ENCODE measurements around the gene LYRM1. TPM values are rescaled to one million over a fixed set of nuclear protein-coding genes. Genes with fewer than 3 reads are reported as not detected.

LYRM1 gene
- total and polyA plus RNA-seq, 2 of the 8 experiments (the other 6 are each of a cell fraction or from before 2014, with no cell fraction given) = 11.6 to 13.4 TPM

DNA sequence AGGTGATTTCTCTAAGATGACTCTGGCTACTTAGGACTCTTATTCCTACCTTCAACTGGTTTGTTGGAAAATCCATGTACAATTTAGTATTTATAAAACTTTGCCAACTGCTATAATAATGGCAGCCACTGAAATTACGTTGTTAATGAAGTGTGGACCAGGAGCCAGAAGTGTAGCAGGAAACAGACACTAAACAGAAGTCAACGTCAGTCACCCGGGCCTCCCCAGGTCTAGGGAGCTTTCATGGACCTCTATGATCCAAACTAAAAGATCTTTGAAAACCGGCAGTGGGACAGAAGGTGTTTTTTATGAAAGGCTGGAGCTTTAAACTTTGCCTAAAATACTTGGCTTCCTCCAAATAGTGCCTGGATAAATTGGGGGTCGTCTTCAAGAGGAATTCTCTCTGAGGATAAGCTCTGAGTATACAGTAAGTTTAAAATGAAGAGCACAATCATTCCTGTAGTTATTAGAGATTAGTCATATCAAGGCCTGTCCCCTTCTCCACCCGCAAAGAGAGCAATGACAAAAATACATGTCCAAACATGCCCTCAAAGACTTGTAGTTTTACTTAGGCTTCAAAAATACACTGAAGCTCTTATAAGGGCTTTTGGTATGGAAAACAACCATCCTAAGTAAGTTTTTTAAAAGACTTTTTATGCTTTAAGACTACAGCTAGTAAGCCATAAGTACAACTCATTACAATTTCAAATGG lies 35.0 kb upstream of the LYRM1 start (continued):
- TF ChIP-seq, protein P1, sequence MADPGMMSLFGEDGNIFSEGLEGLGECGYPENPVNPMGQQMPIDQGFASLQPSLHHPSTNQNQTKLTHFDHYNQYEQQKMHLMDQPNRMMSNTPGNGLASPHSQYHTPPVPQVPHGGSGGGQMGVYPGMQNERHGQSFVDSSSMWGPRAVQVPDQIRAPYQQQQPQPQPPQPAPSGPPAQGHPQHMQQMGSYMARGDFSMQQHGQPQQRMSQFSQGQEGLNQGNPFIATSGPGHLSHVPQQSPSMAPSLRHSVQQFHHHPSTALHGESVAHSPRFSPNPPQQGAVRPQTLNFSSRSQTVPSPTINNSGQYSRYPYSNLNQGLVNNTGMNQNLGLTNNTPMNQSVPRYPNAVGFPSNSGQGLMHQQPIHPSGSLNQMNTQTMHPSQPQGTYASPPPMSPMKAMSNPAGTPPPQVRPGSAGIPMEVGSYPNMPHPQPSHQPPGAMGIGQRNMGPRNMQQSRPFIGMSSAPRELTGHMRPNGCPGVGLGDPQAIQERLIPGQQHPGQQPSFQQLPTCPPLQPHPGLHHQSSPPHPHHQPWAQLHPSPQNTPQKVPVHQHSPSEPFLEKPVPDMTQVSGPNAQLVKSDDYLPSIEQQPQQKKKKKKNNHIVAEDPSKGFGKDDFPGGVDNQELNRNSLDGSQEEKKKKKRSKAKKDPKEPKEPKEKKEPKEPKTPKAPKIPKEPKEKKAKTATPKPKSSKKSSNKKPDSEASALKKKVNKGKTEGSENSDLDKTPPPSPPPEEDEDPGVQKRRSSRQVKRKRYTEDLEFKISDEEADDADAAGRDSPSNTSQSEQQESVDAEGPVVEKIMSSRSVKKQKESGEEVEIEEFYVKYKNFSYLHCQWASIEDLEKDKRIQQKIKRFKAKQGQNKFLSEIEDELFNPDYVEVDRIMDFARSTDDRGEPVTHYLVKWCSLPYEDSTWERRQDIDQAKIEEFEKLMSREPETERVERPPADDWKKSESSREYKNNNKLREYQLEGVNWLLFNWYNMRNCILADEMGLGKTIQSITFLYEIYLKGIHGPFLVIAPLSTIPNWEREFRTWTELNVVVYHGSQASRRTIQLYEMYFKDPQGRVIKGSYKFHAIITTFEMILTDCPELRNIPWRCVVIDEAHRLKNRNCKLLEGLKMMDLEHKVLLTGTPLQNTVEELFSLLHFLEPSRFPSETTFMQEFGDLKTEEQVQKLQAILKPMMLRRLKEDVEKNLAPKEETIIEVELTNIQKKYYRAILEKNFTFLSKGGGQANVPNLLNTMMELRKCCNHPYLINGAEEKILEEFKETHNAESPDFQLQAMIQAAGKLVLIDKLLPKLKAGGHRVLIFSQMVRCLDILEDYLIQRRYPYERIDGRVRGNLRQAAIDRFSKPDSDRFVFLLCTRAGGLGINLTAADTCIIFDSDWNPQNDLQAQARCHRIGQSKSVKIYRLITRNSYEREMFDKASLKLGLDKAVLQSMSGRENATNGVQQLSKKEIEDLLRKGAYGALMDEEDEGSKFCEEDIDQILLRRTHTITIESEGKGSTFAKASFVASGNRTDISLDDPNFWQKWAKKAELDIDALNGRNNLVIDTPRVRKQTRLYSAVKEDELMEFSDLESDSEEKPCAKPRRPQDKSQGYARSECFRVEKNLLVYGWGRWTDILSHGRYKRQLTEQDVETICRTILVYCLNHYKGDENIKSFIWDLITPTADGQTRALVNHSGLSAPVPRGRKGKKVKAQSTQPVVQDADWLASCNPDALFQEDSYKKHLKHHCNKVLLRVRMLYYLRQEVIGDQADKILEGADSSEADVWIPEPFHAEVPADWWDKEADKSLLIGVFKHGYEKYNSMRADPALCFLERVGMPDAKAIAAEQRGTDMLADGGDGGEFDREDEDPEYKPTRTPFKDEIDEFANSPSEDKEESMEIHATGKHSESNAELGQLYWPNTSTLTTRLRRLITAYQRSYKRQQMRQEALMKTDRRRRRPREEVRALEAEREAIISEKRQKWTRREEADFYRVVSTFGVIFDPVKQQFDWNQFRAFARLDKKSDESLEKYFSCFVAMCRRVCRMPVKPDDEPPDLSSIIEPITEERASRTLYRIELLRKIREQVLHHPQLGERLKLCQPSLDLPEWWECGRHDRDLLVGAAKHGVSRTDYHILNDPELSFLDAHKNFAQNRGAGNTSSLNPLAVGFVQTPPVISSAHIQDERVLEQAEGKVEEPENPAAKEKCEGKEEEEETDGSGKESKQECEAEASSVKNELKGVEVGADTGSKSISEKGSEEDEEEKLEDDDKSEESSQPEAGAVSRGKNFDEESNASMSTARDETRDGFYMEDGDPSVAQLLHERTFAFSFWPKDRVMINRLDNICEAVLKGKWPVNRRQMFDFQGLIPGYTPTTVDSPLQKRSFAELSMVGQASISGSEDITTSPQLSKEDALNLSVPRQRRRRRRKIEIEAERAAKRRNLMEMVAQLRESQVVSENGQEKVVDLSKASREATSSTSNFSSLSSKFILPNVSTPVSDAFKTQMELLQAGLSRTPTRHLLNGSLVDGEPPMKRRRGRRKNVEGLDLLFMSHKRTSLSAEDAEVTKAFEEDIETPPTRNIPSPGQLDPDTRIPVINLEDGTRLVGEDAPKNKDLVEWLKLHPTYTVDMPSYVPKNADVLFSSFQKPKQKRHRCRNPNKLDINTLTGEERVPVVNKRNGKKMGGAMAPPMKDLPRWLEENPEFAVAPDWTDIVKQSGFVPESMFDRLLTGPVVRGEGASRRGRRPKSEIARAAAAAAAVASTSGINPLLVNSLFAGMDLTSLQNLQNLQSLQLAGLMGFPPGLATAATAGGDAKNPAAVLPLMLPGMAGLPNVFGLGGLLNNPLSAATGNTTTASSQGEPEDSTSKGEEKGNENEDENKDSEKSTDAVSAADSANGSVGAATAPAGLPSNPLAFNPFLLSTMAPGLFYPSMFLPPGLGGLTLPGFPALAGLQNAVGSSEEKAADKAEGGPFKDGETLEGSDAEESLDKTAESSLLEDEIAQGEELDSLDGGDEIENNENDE (IDR thresholded peaks at IDR 0.05; ENCODE audit: insufficient replicate concordance, low read length) = no peak
- TF ChIP-seq RAD21 (IDR thresholded peaks at IDR 0.05 in 1 of 2, conservative IDR thresholded peaks at IDR 0.05 in 1 of 2; ENCODE audit: low read depth in 2 of 2, low read length in 2 of 2) (no peak), MAFK (IDR thresholded peaks at IDR 0.05; ENCODE audit: low read depth, low read length) (no peak), CBX8 (IDR thresholded peaks at IDR 0.05; ENCODE audit: borderline replicate concordance, low read depth, low read length) (no peak), CEBPB (IDR thresholded peaks at IDR 0.05; ENCODE audit: low read depth, low read length) (no peak), KDM1A (IDR thresholded peaks at IDR 0.05; ENCODE audit: borderline replicate concordance, low read length) (no peak), KDM4A (IDR thresholded peaks at IDR 0.05; ENCODE audit: low read depth, low read length, severe bottlenecking) (no peak), HDAC6 (IDR thresholded peaks at IDR 0.05; ENCODE audit: low read depth, low read length) (no peak), JUN (IDR thresholded peaks at IDR 0.05; ENCODE audit: low read depth, low read length) (no peak)
- TF ChIP-seq, protein P2, sequence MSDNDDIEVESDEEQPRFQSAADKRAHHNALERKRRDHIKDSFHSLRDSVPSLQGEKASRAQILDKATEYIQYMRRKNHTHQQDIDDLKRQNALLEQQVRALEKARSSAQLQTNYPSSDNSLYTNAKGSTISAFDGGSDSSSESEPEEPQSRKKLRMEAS (IDR thresholded peaks at IDR 0.05) = no peak
